Measurements from ENCODE around the gene EID1.

DNA sequence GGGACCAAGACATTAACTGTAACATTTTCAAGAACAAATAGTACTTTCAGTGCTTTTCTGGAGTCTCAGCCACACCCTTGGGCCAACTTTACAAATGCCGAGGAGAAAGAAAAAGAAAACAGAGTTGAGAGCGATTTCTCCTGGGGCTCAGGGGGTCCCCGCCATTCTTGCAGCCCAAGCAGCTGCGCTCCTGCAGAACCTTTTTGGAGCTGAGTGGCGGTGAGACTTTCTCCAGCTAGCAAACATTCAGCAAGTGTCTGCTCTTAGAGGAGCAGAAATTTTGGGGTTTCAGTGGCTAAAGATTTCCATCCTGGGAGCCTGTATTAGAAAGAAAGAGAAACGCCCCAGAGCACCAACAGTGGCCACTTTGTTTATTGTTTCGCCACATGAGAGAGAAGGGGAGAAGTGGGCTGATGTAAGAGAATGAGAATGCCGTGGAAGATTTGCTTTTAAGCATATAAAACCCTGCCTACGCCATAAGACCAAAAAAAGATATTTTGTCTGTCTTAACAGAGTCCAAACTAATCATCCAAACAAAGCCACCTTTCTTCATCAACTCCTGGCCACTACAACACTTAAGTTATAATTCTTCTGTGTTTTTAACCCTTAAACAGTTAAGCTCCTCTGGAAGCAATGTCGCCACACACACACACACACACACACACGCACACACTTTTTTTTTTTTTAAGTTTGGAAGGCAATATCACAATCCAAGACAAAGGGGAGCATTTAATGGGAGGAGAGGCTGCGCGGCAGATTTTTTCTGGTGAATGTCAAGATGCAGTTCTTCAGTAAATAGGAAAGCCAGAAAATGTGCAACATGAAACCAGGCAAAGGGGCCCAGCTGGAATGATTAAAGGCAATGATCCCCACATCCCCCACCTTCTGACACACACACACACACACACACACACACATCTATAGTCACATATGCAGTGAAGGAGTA, 19.2 kb downstream of the EID1 start:
- TF ChIP-seq, protein P1, sequence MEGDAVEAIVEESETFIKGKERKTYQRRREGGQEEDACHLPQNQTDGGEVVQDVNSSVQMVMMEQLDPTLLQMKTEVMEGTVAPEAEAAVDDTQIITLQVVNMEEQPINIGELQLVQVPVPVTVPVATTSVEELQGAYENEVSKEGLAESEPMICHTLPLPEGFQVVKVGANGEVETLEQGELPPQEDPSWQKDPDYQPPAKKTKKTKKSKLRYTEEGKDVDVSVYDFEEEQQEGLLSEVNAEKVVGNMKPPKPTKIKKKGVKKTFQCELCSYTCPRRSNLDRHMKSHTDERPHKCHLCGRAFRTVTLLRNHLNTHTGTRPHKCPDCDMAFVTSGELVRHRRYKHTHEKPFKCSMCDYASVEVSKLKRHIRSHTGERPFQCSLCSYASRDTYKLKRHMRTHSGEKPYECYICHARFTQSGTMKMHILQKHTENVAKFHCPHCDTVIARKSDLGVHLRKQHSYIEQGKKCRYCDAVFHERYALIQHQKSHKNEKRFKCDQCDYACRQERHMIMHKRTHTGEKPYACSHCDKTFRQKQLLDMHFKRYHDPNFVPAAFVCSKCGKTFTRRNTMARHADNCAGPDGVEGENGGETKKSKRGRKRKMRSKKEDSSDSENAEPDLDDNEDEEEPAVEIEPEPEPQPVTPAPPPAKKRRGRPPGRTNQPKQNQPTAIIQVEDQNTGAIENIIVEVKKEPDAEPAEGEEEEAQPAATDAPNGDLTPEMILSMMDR (IDR thresholded peaks at IDR 0.05) = no peak
- TF ChIP-seq POLR2A (IDR thresholded peaks at IDR 0.05) (no peak), POLR2AphosphoS5 (IDR thresholded peaks at IDR 0.05) (peak in 1 of 4 donors; percentile 14)

All from sigmoid colon (tissue), 4 donors.